HepG2 (cell line): Measurements from ENCODE around the gene C9orf50. TPM values are rescaled to one million over a fixed set of nuclear protein-coding genes. Genes with fewer than 3 reads are reported as not detected.

ENCODE experiments used
- FOXP1 ChIP-seq, 2 experiments: fragments of 450-650 bp in 1 of 2; IDR thresholded peaks; 2 replicates each; pipeline ENCODE4 v1.6.1; 2017 to 2018; ENCODE audit warnings: antibody characterized with exemption in 1 of 2
- MED13 ChIP-seq: sonication (generic); formaldehyde crosslinking; IDR thresholded peaks from 2 replicates; pipeline ENCODE4 v1.5.0; 2020; ENCODE audit warnings: missing genetic modification reagents
- RAD21 ChIP-seq: fragments of 450-650 bp; formaldehyde crosslinking; IDR thresholded peaks from 2 replicates; pipeline ENCODE4 v1.5.0; 2020; ENCODE audit warnings: mild to moderate bottlenecking
- RXRA ChIP-seq: sonication (generic); formaldehyde crosslinking; IDR thresholded peaks from 2 replicates; pipeline ENCODE4 v1.5.1; 2020; ENCODE audit warnings: missing genetic modification reagents
- SAFB2 ChIP-seq: sonication (generic); formaldehyde crosslinking; IDR thresholded peaks from 2 replicates; pipeline ENCODE4 v1.5.1; 2020; ENCODE audit warnings: missing genetic modification reagents, low read depth, mild to moderate bottlenecking, borderline replicate concordance
- TAF1 ChIP-seq: sonication (generic); formaldehyde crosslinking; IDR thresholded peaks from 2 replicates; pipeline ENCODE4 v1.4.0; 2020; ENCODE audit warnings: missing genetic modification reagents
- TBL1XR1 ChIP-seq: fragments of 150-350 bp; IDR thresholded peaks from 2 replicates; pipeline ENCODE4 v1.6.1; 2014; ENCODE audit warnings: borderline replicate concordance, low read length; ENCODE audit not compliant: partially characterized antibody
- TEF ChIP-seq: sonication (generic); formaldehyde crosslinking; IDR thresholded peaks from 2 replicates; pipeline ENCODE4 v1.5.0; 2020; ENCODE audit warnings: missing genetic modification reagents
- U2AF2 ChIP-seq: fragments of 200-400 bp; formaldehyde crosslinking; IDR thresholded peaks from 2 replicates; pipeline ENCODE4 v1.6.1; 2017; ENCODE audit warnings: low read depth, mild to moderate bottlenecking, low read length
- ZFP36 ChIP-seq: fragments of 150-350 bp; IDR thresholded peaks from 2 replicates; pipeline ENCODE4 v1.6.1; 2018; ENCODE audit warnings: borderline replicate concordance, low read length, low read depth; ENCODE audit not compliant: partially characterized antibody
- ZNF180 ChIP-seq: sonication (generic); formaldehyde crosslinking; IDR thresholded peaks from 2 replicates; pipeline ENCODE4 v1.4.0; 2020; ENCODE audit warnings: low read depth, missing genetic modification reagents, borderline replicate concordance
- ZNF446 ChIP-seq: sonication (generic); formaldehyde crosslinking; IDR thresholded peaks from 2 replicates; pipeline ENCODE4 v1.5.0; 2020; ENCODE audit warnings: mild to moderate bottlenecking, missing genetic modification reagents
- ZNF530 ChIP-seq: sonication (generic); formaldehyde crosslinking; IDR thresholded peaks from 2 replicates; pipeline ENCODE4 v1.5.0; 2020; ENCODE audit warnings: low read depth, mild to moderate bottlenecking, missing genetic modification reagents
- ZNF577 ChIP-seq: sonication (generic); formaldehyde crosslinking; IDR thresholded peaks from 2 replicates; pipeline ENCODE4 v1.4.0; 2020; ENCODE audit warnings: mild to moderate bottlenecking, low read depth, missing genetic modification reagents, borderline replicate concordance
- ZNF747 ChIP-seq: sonication (generic); formaldehyde crosslinking; IDR thresholded peaks from 2 replicates; pipeline ENCODE4 v1.8.1; 2023; ENCODE audit warnings: missing genetic modification reagents, mild to moderate bottlenecking, borderline replicate concordance
- polyA plus RNA-seq, 8 experiments: library from polyadenylated mRNA; depleted of rRNA in 3 of 8; stranded (reverse) in 7 of 8; unstranded in 1 of 8; fragments of >200 nt; fragmentation: Illumina TruSeq in 4 of 8; extraction: Trizol in 4 of 8; gene quantifications; 2 replicates each; pipeline versions ENCODE4 v1.2.1 to v1.2.3, GENCODE V29; 2011 to 2016; ENCODE audit warnings: low read depth in 4 of 8, missing spikeins in 1 of 8, mixed read lengths in 1 of 8; ENCODE audit not compliant: insufficient read depth in 1 of 8
- total RNA-seq, 5 experiments: library from RNA; depleted of rRNA; stranded (reverse); fragments of >200 nt; fragmentation: Illumina TruSeq; extraction: Trizol; gene quantifications; 2 replicates each; pipeline ENCODE4 v1.2.3, GENCODE V29; 2016; ENCODE audit warnings: low read depth in 1 of 5
- TF ChIP-seq, protein P1 (sequence below), 2 experiments: IDR thresholded peaks; 2 replicates each; pipeline ENCODE4 v1.6.1; 2011 to 2012; ENCODE audit warnings: low read length in 2 of 2, borderline replicate concordance in 1 of 2, low read depth in 1 of 2, mild to moderate bottlenecking in 1 of 2, moderate library complexity in 1 of 2
- TF ChIP-seq, protein P2 (sequence below): sonication (generic); formaldehyde crosslinking; IDR thresholded peaks from 2 replicates; pipeline ENCODE4 v1.4.0; 2020; ENCODE audit warnings: missing genetic modification reagents
- TF ChIP-seq, protein P3 (sequence below), 2 experiments: sonication (generic) in 1 of 2; formaldehyde crosslinking in 1 of 2; IDR thresholded peaks; 2 replicates each; pipeline versions ENCODE4 v1.5.1 to v1.6.1; 2011 to 2020; ENCODE audit warnings: borderline replicate concordance in 1 of 2, low read depth in 1 of 2, low read length in 1 of 2, mild to moderate bottlenecking in 1 of 2, missing genetic modification reagents in 1 of 2, moderate library complexity in 1 of 2
- TF ChIP-seq, protein P4 (sequence below): sonication (generic); formaldehyde crosslinking; IDR thresholded peaks from 2 replicates; pipeline ENCODE4 v1.5.0; 2020; ENCODE audit warnings: missing genetic modification reagents, mild to moderate bottlenecking, borderline replicate concordance

C9orf50 gene
- total and polyA plus RNA-seq, 2 of the 13 experiments (the other 11 are each of a cell fraction or from before 2014, with no cell fraction given), result not detected

- TF ChIP-seq, protein P1, sequence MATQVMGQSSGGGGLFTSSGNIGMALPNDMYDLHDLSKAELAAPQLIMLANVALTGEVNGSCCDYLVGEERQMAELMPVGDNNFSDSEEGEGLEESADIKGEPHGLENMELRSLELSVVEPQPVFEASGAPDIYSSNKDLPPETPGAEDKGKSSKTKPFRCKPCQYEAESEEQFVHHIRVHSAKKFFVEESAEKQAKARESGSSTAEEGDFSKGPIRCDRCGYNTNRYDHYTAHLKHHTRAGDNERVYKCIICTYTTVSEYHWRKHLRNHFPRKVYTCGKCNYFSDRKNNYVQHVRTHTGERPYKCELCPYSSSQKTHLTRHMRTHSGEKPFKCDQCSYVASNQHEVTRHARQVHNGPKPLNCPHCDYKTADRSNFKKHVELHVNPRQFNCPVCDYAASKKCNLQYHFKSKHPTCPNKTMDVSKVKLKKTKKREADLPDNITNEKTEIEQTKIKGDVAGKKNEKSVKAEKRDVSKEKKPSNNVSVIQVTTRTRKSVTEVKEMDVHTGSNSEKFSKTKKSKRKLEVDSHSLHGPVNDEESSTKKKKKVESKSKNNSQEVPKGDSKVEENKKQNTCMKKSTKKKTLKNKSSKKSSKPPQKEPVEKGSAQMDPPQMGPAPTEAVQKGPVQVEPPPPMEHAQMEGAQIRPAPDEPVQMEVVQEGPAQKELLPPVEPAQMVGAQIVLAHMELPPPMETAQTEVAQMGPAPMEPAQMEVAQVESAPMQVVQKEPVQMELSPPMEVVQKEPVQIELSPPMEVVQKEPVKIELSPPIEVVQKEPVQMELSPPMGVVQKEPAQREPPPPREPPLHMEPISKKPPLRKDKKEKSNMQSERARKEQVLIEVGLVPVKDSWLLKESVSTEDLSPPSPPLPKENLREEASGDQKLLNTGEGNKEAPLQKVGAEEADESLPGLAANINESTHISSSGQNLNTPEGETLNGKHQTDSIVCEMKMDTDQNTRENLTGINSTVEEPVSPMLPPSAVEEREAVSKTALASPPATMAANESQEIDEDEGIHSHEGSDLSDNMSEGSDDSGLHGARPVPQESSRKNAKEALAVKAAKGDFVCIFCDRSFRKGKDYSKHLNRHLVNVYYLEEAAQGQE (IDR thresholded peaks at IDR 0.05; ENCODE audit: borderline replicate concordance in 1 of 2, low read depth in 1 of 2, low read length in 2 of 2), result no peak
- TF ChIP-seq, protein P2, sequence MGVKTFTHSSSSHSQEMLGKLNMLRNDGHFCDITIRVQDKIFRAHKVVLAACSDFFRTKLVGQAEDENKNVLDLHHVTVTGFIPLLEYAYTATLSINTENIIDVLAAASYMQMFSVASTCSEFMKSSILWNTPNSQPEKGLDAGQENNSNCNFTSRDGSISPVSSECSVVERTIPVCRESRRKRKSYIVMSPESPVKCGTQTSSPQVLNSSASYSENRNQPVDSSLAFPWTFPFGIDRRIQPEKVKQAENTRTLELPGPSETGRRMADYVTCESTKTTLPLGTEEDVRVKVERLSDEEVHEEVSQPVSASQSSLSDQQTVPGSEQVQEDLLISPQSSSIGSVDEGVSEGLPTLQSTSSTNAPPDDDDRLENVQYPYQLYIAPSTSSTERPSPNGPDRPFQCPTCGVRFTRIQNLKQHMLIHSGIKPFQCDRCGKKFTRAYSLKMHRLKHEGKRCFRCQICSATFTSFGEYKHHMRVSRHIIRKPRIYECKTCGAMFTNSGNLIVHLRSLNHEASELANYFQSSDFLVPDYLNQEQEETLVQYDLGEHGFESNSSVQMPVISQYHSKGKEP (CRISPR knock-in tag), result peak; percentile 52; the same call in 1 of the 2 replicates
- TF ChIP-seq ZNF577 (CRISPR knock-in tag) (no peak), TBL1XR1 (no peak), ZNF530 (no peak), SAFB2 (CRISPR knock-in tag) (no peak), ZNF446 (peak; percentile 90), RXRA (CRISPR knock-in tag) (no peak; the same call in 1 of the 2 replicates), ZNF747 (CRISPR knock-in tag) (0 out of 2 replicates have a peak, but pooled peaks have one; percentile 66), RAD21 (CRISPR knock-in tag) (peak; percentile 54; the same call in 1 of the 2 replicates), ZFP36 (no peak), MED13 (no peak; the same call in 1 of the 2 replicates), FOXP1 (IDR thresholded peaks at IDR 0.05) (no peak), FOXP1 (CRISPR knock-in tag; IDR thresholded peaks at IDR 0.05) (no peak; the same call in 1 of the 2 replicates), TAF1 (peak; percentile 87), U2AF2 (no peak), TEF (no peak), ZNF180 (CRISPR knock-in tag) (no peak)
- TF ChIP-seq, protein P3, sequence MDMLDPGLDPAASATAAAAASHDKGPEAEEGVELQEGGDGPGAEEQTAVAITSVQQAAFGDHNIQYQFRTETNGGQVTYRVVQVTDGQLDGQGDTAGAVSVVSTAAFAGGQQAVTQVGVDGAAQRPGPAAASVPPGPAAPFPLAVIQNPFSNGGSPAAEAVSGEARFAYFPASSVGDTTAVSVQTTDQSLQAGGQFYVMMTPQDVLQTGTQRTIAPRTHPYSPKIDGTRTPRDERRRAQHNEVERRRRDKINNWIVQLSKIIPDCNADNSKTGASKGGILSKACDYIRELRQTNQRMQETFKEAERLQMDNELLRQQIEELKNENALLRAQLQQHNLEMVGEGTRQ (IDR thresholded peaks at IDR 0.05; ENCODE audit: low read depth, low read length), result peak; percentile 92
- TF ChIP-seq, protein P3 (CRISPR knock-in tag; IDR thresholded peaks at IDR 0.05; ENCODE audit: borderline replicate concordance), result peak; percentile 96; the same call in 1 of the 2 replicates
- TF ChIP-seq, protein P4, sequence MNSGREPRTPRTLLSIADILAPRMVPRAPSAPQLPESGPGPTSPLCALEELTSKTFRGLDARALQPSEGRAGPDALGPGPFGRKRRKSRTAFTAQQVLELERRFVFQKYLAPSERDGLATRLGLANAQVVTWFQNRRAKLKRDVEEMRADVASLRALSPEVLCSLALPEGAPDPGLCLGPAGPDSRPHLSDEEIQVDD (CRISPR knock-in tag), result no peak
Observed at GRCh38 chr9:129626079-129626624, 5.3 kb upstream of the C9orf50 start, which contains the start of gene NTMT1 (continued).
